B cell (primary cell): ENCODE measurements around the gene RNASE8. TPM values are rescaled to one million over a fixed set of nuclear protein-coding genes. Genes with fewer than 3 reads are reported as not detected.

Source experiments
- ATAC-seq: fragments of 200-7000 bp; cut with Tn5 transposase; one replicate; pipeline ENCODE4 v1.10.0; 2021; ENCODE audit warnings: low read depth, mild to moderate bottlenecking, moderate number of reproducible peaks, moderate library complexity
- CTCF ChIA-PET: fragments of 350-600 bp; sonication (Branson Sonifier 250); formaldehyde crosslinking; loops from one replicate; lab custom pipeline; 2021; ENCODE audit warnings: antibody characterized with exemption, inconsistent platforms; lab: Charles Lee
- POLR2A ChIA-PET: fragments of 350-600 bp; sonication (Branson Sonifier 250); formaldehyde crosslinking; loops from one replicate; lab custom pipeline; 2021; ENCODE audit warnings: antibody characterized with exemption; lab: Charles Lee
- DNase-seq: peaks from one replicate; pipeline ENCODE4 v3.0.0; 2013
- H2AFZ ChIP-seq: 2 replicates; pipeline ENCODE4 v1.6.1; 2012; ENCODE audit warnings: mild to moderate bottlenecking, low read depth, low read length; ENCODE audit not compliant: insufficient read depth, poor library complexity, severe bottlenecking
- H3K27ac ChIP-seq, 2 donors: 1 replicate in 1 of 2; 2 replicates in 1 of 2; pipeline ENCODE4 v1.5.1; 2012 to 2013; ENCODE audit warnings: low read length in 2 of 2, mild to moderate bottlenecking in 2 of 2, moderate library complexity in 1 of 2
- H3K27me3 ChIP-seq, 4 experiments: fragments of 200-600 bp in 1 of 4; sonication (generic) in 1 of 4; replicated peaks in 1 of 4; 1 replicate in 2 of 4; 2 replicates in 2 of 4; pipeline versions ENCODE4 v1.6.1 to v1.7.0; 2013 to 2016; ENCODE audit warnings: low read length in 3 of 4, mild to moderate bottlenecking in 2 of 4, mixed read lengths in 1 of 4, moderate library complexity in 1 of 4; ENCODE audit not compliant: insufficient read depth in 4 of 4, control insufficient read depth in 3 of 4; ENCODE audit errors: control extremely low read depth in 1 of 4
- H3K36me3 ChIP-seq, 2 experiments: replicated peaks in 1 of 2; 1 replicate in 1 of 2; 2 replicates in 1 of 2; pipeline versions ENCODE4 v1.6.1 to v1.7.1; 2013; ENCODE audit warnings: low read length in 1 of 2; ENCODE audit not compliant: insufficient read depth in 2 of 2, control insufficient read depth in 1 of 2; ENCODE audit errors: control extremely low read depth in 1 of 2, extremely low read depth in 1 of 2
- H3K4me1 ChIP-seq, 2 donors: fragments of 200-600 bp in 1 of 2; sonication (generic) in 1 of 2; 1 replicate in 1 of 2; 2 replicates in 1 of 2; pipeline versions ENCODE4 v1.5.1 to v1.6.1; 2013 to 2017; ENCODE audit warnings: low read length in 2 of 2; ENCODE audit not compliant: control insufficient read depth in 2 of 2, insufficient read depth in 2 of 2
- H3K4me2 ChIP-seq: replicated peaks from 2 replicates; pipeline ENCODE3; 2012; ENCODE audit warnings: mild to moderate bottlenecking, low read depth, low read length; ENCODE audit not compliant: poor library complexity, severe bottlenecking
- H3K4me3 ChIP-seq, 5 experiments: fragments of 200-600 bp in 1 of 5; sonication (generic) in 1 of 5; 1 replicate in 3 of 5; 2 replicates in 2 of 5; pipeline versions ENCODE4 v1.5.1 to v1.7.0; 2011 to 2016; ENCODE audit warnings: low read length in 4 of 5, mild to moderate bottlenecking in 4 of 5, low read depth in 2 of 5, control low read depth in 1 of 5, moderate library complexity in 1 of 5; ENCODE audit not compliant: insufficient read depth in 1 of 5; ENCODE audit errors: control extremely low read depth in 1 of 5, extremely low read depth in 1 of 5
- H3K79me2 ChIP-seq: fragments of 200-600 bp; sonication (generic); one replicate; pipeline ENCODE4 v1.6.0; 2016; ENCODE audit warnings: low read length; ENCODE audit not compliant: control insufficient read depth, insufficient read depth
- H3K9ac ChIP-seq: fragments of 200-600 bp; sonication (generic); 2 replicates; pipeline ENCODE4 v1.6.1; 2017; ENCODE audit warnings: mild to moderate bottlenecking, low read length, moderate library complexity
- H3K9me3 ChIP-seq, 3 donors: one replicate each; pipeline versions ENCODE4 v1.6.1 to v1.7.1; 2013; ENCODE audit warnings: low read length in 2 of 3; ENCODE audit not compliant: control insufficient read depth in 2 of 3, insufficient read depth in 1 of 3; ENCODE audit errors: control extremely low read depth in 1 of 3
- H4K20me1 ChIP-seq: 2 replicates; pipeline ENCODE4 v1.6.0; 2012; ENCODE audit warnings: mild to moderate bottlenecking, low read length; ENCODE audit not compliant: insufficient read depth, control insufficient read depth, poor library complexity, severe bottlenecking
- H3K27ac Mint-ChIP-seq: one replicate; pipeline ENCODE4 v1.8.0; 2021; ENCODE audit warnings: mixed read lengths
- H3K27me3 Mint-ChIP-seq: one replicate; pipeline ENCODE4 v1.8.0; 2021; ENCODE audit warnings: mixed read lengths
- H3K4me1 Mint-ChIP-seq: one replicate; pipeline ENCODE4 v1.8.0; 2021; ENCODE audit warnings: mixed read lengths
- H3K4me3 Mint-ChIP-seq: one replicate; pipeline ENCODE4 v1.8.0; 2021; ENCODE audit warnings: mixed read lengths
- H3K9me3 Mint-ChIP-seq: one replicate; pipeline ENCODE4 v1.8.0; 2022; ENCODE audit warnings: mixed read lengths; ENCODE audit not compliant: insufficient read depth
- CTCF ChIP-seq: fragments of 200-600 bp; IDR thresholded peaks from one replicate; pipeline ENCODE4 v1.8.0; 2022; ENCODE audit warnings: antibody characterized with exemption, mild to moderate bottlenecking
- EZH2 ChIP-seq: IDR thresholded peaks from 2 replicates; pipeline ENCODE4 v1.6.1; 2012; ENCODE audit warnings: borderline replicate concordance, low read depth, mild to moderate bottlenecking, moderate library complexity, low read length; ENCODE audit not compliant: insufficient read depth, poor library complexity, severe bottlenecking
- WGBS: methylation state at CpG from one replicate; pipeline ENCODE4 v1.1.5; 2013; ENCODE audit warnings: missing lambda C conversion rate; ENCODE audit not compliant: insufficient coverage; 5-methylcytosine and 5-hydroxymethylcytosine counted together
- intact Hi-C: fragments of 100-400 bp; cut with micrococcal nuclease; formaldehyde crosslinking; loops from one replicate; pipeline ENCODE4 v1.10.0; 2022
- polyA plus RNA-seq: library from polyadenylated mRNA; depleted of rRNA; stranded (reverse); fragments of >200 nt; gene quantifications from 2 replicates; pipeline ENCODE4 v1.2.3, GENCODE V29; 2012
- total RNA-seq, 2 donors: library from RNA; stranded (reverse); fragments of 120-200 nt in 1 of 2; gene quantifications; 1 replicate in 1 of 2; 2 replicates in 1 of 2; pipeline versions ENCODE4 v1.2.3 to v1.2.4, GENCODE V29; 2013 to 2022

Gene RNASE8
- total and polyA plus RNA-seq, 2 donors (not counting 1 experiment from before 2014, with no cell fraction given) = not detected

- Histone ChIP-seq H3K36me3 (no peaks in the 10 kb centered on the region), H3K4me3 (no peak overlapping the region), H3K4me1 (no peaks in the 10 kb centered on the region), H3K27me3 (peaks cover 0 to 15% (median 6%) of the 10 kb centered on the region in 4 experiments), H3K27ac (no peak overlapping the region), H3K4me2 (no peak overlapping the region), H4K20me1 (no peaks in the 10 kb centered on the region), H2AFZ (no peak overlapping the region), H3K79me2 (no peaks in the 10 kb centered on the region), H3K9me3 (no peaks in the 10 kb centered on the region), H3K9ac (no peak overlapping the region)
- intact Hi-C loops = no loop called here
- ATAC-seq (no peak), DNase-seq (no peak)
- Mint-ChIP-seq H3K4me3 (no peak overlapping the region), H3K27me3 (peaks cover 29% of the 10 kb centered on the region), H3K27ac (no peak overlapping the region), H3K4me1 (peaks cover 5% of the 10 kb centered on the region), H3K9me3 (no peaks in the 10 kb centered on the region)
- ChIA-PET POLR2A (no interaction called here), CTCF (interaction anchor here (0.9 to 15.1 kb wide), 10 partner anchors 16 to 87 kb away, joined by 3 to 348 read pairs (median 48); partner anchors contain the start of genes ARHGEF40, RNASE13, RNASE7 and TMEM253)
- no peak for TF ChIP-seq EZH2
- TF ChIP-seq CTCF = no peak
- 100% methylated on average over 4 of the region's 7 CpGs for WGBS
Measured at GRCh38 chr14:21018286-21018685, 39.3 kb upstream of the RNASE8 start.

- no peaks in the 10 kb centered on the region for H3K36me3 ChIP-seq
- H3K27ac Mint-ChIP-seq = no peak overlapping the region
- no peak overlapping the region for H3K9ac ChIP-seq
- H3K9me3 ChIP-seq = no peaks in the 10 kb centered on the region
- H3K27me3 Mint-ChIP-seq = peaks cover 29% of the 10 kb centered on the region
- no peak overlapping the region for H2AFZ ChIP-seq
- no peaks in the 10 kb centered on the region for H4K20me1 ChIP-seq
- no peak overlapping the region for H3K4me2 ChIP-seq
- no peak overlapping the region for H3K4me3 ChIP-seq
- DNase-seq (no peak), ATAC-seq (no peak)
- no peaks in the 10 kb centered on the region for H3K9me3 Mint-ChIP-seq
- TF ChIP-seq CTCF (no peak), EZH2 (no peak)
- CTCF ChIA-PET = interaction anchor here (1.1 to 15.1 kb wide), 9 partner anchors 11 to 87 kb away, joined by 3 to 348 read pairs (median 21); partner anchors contain the start of genes ARHGEF40, RNASE13, RNASE7 and TMEM253
- no peaks in the 10 kb centered on the region for H3K79me2 ChIP-seq
- H3K27me3 ChIP-seq = peaks cover 0 to 20% (median 8%) of the 10 kb centered on the region in 4 experiments
- WGBS = no CpG with 5 or more reads among the region's 3 CpGs
- no peak overlapping the region for H3K4me3 Mint-ChIP-seq
- POLR2A ChIA-PET = no interaction called here
- H3K27ac ChIP-seq = no peak overlapping the region
- peaks cover 10% of the 10 kb centered on the region for H3K4me1 Mint-ChIP-seq
- intact Hi-C loops = no loop called here
- peaks cover 4 to 5% of the 10 kb centered on the region in 2 donors for H3K4me1 ChIP-seq
Measured at GRCh38 chr14:21018781-21019180, 38.8 kb upstream of the RNASE8 start.
